HG03159 (cell line): ENCODE data around the gene CBY2.
"Not testable (repeated sequence)": the region's sequence is repeated elsewhere in the genome, so short reads cannot be mapped to it uniquely, and the experiment has no call there.

Source experiments
- ATAC-seq: cut with Tn5 transposase; IDR thresholded peaks from one replicate; pipeline ENCODE4 v1.9.1; 2021; ENCODE audit warnings: mild to moderate bottlenecking, moderate library complexity; ENCODE audit not compliant: unreplicated experiment

CBY2 gene

DNA sequence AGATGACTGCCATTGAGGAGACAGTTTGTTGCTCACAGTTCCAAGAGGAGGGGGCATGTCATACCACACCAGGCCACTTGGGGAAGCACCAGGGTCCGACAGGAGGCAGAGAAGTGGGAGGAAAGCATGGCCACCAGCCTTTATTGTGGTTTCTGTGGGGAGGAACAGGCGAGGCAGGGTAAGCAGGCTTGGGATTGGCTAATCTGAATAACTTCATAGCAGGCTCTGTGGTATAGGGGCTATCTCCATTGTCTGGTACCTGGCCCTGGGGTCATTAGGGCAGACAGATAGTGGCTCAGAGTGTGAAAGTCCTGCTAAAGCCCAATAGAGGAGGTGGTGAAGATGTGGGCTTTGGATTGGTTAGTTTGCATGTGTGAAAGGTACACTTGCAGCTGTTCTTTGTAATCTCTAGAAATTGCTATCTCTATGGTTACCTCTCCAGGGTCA is 35.5 kb downstream of the CBY2 start:
- no peak for ATAC-seq

- ATAC-seq, result no peak
Measured at GRCh38 chr13:45742985-45743384, 40.9 kb downstream of the CBY2 start.

DNA sequence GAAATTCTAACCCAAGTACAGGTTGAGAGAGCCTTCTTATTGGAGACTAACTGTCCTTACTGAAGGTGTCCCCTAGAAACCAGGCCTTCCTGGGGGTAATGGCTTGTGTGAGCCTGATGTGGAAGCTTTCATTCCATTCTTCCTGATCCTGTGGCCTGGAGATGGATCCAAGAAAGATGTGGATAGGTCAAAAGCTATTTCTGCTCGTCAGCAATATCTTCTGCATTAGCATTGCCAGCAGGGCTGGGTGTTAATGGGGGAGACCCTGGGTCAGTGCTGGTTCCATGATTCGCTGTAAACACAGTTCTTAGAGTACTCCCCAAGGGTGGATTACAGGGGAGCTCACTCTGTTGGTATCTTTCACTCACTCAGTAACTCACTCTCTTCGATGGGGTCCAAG is 42.9 kb downstream of the CBY2 start:
- no peak for ATAC-seq

DNA sequence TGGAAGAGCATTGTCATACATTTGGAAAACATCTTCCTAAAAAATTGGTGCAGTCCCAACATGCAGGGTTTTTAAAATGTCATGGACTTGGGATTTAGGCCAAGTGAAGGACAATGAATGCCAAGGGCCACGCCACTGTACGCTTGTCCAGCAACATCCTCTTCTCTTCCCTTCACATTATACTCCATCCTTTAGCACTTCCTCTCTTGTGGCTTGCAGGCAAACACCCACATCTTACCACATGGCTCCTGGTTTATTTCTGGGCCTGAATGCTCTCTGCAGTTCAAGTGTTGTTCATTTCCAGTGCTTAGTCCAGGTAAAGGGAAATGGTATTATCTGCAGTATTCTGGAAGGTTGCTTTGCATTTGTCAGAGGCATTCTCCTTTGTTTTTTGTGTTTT is 45.0 kb downstream of the CBY2 start:
- no peak for ATAC-seq

DNA sequence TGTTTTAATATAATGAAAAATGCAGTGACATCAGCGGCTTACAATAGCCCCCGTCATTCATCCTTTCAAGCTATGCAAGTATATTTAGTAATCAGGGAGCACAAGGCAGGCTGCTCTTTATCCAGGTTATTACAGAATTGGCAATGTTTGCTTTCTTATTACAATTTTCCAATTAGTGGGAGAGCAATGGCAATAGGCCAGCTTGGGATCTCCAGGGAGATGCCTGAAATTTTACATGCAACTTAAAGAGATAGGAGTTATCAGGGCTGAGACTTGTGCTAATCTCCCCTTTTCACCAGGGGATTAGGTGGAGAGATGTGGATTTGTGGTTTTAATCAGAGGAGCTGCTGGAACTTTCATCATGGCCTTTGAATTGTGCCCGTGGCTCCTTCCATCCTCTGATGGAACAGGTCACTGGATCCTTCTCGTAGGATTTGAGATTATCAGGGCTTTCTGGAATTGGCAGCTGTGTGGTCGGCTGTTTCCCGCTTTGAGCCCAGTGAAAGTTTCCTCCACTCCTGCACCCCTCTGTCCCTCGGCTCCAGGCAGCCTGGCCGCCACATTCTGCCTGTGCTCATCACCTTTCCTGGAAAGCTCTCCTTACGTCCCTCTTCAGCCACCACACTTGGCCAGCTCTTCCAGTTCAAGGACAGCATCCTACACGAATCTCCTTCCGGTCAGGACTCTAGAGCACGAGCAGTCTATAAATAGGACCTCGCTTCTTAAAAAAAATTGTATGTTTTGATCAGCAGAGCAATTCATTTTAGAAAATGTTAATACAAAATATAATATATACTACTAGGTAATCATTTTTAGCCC is 47.0 kb downstream of the CBY2 start:
- no peak for ATAC-seq

DNA sequence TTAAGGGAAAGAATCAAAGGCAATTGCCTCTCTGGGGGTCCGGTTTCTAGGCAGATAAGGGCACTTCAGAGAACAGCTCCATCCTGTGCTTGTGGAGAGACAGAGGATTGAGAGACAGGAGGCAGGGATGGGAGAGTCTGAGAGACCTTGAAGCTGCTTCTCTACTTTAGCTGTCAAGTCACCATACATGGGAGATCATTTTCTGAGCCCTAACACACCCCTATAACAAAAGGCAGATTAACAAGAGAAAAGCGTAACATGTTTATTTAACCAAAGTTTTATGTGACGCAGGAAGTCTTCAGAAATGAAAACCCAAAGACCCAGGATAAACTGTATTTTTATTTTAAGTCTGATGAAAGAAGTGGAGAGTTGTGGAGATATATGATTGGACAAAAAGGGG is 48.4 kb downstream of the CBY2 start:
- no peak for ATAC-seq

- ATAC-seq, result no peak
Measured at GRCh38 chr13:45751885-45752284, 49.8 kb downstream of the CBY2 start.

GRCh38 chr13:45752510-45752909 is 50.4 kb downstream of the CBY2 start:
- ATAC-seq, result no peak

DNA sequence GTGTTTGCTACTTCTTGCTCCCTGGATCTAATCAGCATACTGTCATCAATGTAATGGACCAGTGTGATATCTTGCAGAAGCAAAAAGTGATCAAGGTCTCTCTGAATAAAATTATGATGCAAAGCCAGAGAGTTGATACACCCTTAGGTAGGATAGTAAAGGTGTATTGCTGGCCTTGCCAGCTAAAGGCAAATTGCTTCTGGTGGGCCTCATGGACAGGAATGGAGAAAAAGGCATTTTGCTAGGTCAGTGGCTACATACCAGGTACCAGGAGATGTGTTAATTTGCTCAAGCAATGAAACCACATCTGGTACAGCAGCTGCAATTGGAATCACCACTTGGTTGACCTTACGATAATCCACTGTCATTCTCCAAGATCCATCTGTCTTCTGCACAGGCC is 54.4 kb downstream of the CBY2 start:
- not testable (repeated sequence) for ATAC-seq

DNA sequence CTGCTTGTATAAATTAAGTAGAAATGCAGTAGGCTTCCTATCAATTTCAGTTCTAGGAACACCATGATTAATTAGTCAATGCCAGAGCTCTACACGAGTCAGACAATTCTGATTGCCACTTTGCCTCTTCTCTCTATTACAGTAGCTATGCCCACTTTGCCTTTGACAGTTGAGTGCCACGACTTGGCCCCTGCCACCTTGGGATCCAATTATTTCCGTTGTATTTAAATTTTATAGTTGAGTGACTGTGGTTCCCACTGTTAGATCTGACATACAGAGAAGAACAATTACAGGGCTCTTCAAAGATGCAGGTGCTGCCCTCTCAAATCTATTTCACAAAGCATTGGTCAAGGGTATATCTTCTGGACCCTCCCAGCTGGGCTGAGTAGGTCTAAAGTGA is 55.5 kb downstream of the CBY2 start:
- not testable (repeated sequence) for ATAC-seq

- ATAC-seq, result no peak
Measured at GRCh38 chr13:45763419-45763818, 61.3 kb downstream of the CBY2 start.
